GM18505 (cell line): ENCODE results near the gene CHMP4A.
"Not testable (repeated sequence)": the region's sequence is repeated elsewhere in the genome, so short reads cannot be mapped to it uniquely, and the experiment has no call there.

Source experiments
- ATAC-seq: cut with Tn5 transposase; IDR thresholded peaks from one replicate; pipeline ENCODE4 v1.9.1; 2021; ENCODE audit not compliant: unreplicated experiment
- POLR2A ChIP-seq: IDR thresholded peaks from 4 replicates; pipeline ENCODE4 v1.6.1; 2011; ENCODE audit warnings: borderline replicate concordance; ENCODE audit not compliant: insufficient read depth, insufficient read length; ENCODE audit errors: extremely low read depth

The CHMP4A gene

DNA sequence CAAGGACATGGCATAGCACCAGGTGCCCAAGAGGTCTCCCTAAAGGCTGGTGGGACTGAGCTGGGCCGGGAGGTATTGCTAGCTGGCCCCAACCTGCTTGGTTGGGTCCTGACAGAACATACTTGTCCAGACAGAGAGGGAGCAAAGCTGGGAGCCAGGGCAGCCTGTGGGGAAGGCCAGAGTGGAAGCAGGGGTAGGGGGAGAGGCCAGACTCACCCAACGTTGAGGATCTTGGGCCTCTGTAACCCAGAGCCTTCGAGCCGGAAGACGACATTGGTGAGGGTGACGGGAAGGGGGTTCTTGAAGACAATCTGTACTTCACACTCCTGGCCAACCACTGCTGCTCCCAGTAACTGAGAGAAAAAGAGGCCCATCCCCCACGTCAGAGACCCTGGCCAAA lies 40.6 kb upstream of the CHMP4A start:
- no peak for ATAC-seq
- no peak for TF ChIP-seq POLR2A

DNA sequence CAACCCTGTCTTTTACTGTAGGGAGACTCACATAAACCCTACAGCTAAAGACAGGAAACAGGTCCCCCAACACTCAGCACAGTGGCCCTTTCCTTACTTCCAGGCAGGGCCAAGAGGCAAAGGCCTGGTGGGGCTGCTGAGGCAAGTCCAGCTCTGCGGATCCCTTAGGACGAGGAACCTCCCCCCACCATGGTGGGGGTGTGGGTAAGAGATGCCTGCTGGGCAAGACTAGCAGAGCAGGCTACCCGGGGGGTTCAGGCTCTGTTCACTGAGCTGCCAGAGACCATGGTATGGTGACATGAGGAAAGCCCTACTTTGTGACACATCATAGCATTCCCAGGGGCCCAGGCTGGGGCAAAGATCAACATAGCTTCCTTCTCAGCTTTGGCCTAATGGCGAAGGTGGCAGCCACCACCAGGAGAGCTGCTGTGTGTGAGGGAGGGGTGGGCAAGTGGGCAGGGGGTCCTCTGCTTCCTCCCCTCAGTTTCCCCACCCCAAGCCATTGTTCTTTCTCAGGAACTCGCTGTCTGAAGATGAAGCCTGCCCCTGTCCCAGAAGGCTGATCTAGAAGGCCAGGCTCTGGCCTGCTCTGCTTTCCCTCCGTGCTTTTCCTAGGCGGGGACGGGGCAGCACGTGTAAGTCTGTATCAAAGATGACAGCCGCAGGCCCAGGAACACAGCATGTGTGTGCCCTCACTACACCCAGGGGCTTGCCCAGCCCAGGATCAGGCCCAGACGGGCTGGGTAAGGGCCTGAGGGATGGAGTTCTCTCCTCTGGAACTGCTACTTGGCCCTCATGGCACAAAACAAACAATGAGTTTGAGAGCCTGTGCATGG lies 39.2 kb upstream of the CHMP4A start:
- no peak for TF ChIP-seq POLR2A
- ATAC-seq = no peak

DNA sequence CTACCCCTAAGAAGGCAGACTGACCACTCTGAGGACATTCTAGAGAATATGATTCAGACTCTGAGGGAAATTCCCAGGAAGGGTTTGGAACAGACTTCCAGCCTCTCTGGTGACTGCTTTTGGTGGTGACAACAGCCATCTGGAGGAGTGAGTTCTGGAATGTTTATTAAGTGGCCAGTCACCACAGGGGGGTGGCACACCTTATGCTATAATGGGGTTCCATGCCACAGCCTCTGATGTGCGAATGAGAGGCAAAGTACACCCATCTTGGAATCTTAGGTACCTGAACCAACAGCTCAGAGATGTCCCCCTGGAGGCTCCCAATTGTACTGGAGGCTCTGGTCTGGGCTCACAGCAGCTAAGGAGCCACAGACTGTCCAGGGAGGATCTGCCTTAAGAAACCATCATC lies 38.6 kb upstream of the CHMP4A start:
- ATAC-seq = no peak
- no peak for TF ChIP-seq POLR2A

DNA sequence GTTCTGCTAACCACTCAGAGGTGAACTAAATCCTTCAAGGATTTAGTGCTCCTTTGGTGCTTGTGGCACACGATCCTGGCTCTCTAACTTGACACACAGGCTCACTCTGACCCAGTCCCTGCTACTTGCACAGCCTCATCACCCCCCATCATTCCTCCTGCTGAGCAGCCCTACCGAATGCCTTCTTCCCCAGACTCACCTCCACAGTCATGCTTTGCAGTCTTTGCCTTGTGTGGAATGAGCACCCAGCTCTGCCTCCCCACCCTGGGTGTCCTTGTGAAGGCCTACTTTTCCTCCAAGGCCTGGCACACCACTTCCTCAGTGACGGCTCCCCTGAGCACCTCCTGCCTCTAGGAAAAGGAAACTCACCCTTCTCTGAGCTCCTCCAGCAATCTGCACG lies 37.1 kb upstream of the CHMP4A start:
- no peak for TF ChIP-seq POLR2A
- no peak for ATAC-seq

DNA sequence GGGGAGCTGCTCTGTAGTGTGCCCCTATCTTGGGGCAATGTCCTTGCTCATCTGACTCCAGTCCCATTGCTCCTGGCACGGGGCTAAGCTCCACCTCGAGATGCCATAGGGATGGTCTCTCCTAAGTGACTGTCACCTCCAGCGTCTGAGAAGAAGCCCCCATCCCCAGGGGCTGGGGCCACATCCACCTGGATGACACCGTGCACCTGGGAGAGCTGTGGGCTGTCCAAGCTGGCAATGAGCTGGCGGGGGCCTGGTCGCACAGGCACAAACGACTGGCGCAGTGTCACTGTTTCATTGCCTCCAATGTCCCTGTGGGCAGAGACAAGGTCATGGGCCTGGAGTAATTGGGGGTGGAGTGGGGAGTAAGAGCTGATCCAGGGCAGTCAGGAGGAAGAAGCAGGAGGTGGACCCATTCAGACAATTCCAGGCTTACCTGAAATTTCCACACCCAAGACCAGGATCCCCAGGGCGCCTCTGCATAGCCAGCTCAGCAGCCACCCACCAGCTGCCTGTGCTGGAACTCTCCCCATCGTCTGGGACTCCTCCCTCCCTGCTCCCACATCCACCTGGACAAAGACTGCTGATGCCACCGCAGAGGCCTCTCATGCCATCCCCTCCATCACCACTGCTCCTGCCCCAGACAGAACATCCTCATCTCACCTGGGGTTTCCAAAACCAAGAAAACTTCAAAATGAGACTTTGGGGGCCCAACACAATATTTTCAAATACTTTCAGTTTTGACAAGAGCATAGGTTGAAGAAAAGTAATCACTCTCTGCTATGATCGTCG lies 36.1 kb upstream of the CHMP4A start:
- no peak for TF ChIP-seq POLR2A
- ATAC-seq = no peak

DNA sequence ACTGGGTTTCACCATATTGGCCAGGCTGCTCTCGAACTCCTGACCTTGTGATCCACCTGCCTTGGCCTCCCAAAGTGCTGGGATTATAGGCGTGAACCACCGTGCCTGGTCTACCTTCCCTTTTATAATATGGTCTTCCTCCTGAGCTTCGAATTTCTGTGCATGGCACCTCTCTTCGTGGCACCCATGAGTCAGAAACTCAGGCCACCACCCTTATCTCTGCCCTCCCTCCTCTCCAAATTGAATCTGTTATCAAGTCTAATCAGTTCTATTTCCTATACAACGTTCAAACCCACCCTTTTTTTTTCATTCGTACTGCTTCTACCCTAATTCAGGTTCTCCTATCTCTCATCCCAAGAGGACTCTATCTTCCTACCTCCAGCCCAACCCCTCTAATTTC lies 34.1 kb upstream of the CHMP4A start:
- no peak for ATAC-seq
- no peak for TF ChIP-seq POLR2A

DNA sequence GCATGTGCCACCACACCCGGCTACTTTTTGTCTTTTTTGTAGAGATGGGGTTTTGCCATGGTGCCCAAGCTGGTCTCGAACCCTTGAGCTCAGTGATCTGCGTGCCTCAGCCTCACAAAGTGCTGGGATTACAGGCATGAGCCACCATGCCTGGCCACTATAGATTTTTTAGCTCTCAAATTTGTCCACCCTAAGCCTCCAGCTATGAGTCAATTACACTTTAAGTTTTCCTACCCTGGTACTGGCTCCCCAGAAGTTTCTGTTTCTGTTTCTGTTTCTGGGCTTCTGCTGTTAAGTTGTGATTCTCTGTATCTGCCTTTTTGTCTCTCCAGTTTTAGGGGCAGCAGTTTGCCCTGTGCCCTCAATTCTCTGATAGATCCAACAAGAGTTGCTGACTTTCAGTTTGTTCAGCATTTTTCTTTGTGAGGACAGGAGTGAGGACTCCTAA lies 33.5 kb upstream of the CHMP4A start:
- TF ChIP-seq POLR2A = peak; percentile 27
- ATAC-seq = no peak

DNA sequence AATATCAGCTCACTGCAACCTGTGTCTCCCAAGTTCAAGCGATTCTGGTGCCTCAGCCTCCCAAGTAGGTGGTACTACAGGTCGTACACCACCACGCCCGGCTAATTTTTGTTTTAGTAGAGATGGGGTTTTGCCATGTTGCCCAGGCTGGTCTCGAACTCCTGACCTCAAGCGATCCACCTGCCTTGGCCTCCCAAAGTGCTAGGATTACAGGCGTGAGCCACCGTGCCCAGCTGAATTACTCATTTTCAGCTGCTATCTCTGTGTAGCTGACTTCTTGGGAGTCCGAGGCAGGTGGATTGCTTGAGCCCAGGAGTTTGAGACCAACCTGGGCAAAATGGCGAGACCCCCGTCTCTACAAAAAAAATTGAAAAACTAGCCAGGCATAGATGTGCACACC lies 32.1 kb upstream of the CHMP4A start:
- not testable (repeated sequence) for ATAC-seq

DNA sequence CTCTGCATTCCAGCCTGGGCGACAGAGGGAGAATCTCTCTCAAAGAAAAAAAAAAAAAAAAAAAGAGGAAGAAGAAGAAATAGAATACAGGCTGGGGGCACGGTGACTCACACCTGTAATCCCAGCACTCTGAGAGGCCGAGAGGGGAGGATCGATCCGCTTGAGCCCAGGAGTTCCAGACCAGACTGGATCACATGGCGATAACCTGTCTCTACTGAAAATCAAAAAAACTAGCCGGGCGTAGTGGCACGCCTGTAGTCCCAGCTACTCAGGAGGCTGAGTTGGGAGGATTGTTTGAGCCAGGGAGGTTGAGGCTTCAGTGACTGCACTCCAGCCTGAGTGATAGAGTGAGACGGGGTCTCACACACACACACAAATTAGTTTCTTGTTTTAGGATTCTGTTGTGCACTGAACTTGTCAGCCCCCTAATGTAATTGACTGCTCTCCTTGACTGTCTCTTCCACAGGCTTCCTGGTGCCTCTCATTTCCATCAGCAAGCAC lies 30.1 kb upstream of the CHMP4A start:
- TF ChIP-seq POLR2A = no peak
- no peak for ATAC-seq

DNA sequence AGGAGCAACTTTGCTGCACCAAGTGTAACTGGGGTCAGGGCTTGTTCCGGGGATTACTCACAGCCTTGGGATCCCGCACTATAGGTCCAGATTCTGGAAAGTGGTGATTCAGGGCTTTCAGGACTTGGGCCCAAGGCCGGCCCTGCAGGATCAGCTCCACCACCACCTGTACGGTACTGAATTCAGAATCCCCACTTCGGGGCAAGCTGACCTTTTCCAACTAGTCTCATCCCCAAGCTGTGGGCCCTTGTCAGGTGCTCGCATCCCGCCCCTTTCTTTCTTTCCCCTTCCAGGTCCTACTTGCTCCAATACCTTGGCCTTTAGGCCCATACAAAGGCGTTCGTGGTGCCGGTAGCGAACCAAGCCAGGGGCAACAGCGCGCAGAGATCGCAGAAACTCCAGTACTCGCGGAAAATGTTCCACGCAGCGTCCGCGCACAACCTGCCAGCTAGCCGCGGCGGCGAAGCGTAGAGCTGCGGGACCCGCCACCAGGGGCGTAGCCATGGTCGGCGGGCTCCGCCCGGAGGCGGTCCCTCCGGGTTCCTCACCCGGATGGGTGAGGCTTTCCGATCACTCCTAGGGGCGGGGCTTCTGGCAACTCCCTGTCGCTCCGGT lies 28.6 kb upstream of the CHMP4A start:
- ATAC-seq = peak; percentile 77
- no peak for TF ChIP-seq POLR2A

DNA sequence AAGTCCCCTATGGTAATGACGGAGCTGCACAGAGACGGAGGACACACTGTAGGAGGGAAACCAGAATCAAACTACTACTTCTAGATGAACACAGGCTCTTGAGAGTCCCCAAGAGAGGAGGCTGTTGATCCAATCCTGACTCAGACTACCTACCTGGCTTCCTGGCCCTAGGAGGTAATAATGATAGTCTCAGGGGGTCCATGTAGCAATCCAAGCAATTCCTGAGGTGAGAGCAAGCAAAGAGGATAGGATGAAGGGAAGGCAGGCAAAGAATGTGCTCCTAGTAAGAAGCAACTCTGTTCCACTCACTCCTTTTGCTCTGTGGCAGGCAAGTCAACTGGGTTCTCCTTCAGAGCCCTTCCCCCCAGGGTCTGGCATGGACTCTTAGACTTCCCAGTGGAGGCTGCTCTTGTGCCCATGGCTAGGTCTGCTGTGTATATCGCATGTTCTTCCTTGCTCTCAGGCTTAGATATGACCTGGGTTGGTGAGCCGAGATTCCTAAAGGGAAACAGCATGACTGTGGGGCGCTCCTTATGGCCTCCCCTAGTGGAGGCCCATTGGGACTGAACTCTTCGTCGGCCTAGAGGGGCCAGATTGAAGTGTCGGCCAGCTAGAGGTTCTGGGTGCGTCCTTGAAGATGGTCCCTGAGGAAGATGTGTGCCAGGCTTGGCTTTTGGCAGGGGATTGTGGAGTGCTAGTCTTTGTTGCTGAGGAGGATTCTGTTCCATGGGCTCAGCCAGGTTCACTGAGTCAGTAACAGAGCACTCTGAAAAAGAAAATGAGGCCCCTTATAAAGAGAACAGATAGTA lies 27.0 kb upstream of the CHMP4A start:
- no peak for TF ChIP-seq POLR2A
- no peak for ATAC-seq

DNA sequence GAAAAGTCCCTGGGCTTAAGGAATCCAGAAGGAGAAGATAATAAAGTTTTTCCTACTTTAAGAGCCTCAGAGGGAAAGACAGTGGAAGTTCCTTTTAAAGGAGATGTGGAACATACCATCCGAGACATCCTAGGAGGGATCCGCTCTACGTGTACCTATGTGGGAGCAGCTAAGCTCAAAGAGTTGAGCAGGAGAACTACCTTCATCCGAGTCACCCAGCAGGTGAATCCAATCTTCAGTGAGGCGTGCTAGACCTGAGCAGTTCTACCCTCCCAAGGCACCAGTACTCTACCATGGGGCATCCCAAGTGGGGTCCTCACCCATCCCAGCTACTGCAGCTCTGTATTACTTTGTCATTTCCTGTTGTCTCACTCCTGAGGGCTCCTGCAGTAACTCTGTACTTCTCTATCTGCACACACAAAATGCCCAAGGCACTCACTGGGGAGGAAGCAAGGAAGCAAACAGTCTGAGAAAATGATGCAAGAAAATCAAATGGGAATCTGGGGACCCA lies 25.3 kb upstream of the CHMP4A start:
- TF ChIP-seq POLR2A = no peak
- ATAC-seq = no peak

DNA sequence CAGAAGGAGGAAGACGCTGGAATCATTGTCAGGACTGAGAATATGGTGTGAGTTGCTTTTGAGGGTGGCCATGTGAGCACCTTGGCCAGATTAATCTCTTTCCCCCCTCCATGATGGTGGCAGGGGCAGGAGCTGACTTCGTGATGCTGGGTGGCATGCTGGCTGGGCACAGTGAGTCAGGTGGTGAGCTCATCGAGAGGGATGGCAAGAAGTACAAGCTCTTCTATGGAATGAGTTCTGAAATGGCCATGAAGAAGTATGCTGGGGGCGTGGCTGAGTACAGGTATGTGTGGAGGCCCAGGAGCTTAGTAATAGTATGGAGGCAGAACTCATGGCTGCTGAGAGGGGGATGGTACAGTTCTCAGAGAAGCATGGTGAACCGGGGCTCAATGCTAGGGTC lies 24.8 kb upstream of the CHMP4A start:
- ATAC-seq = no peak
- no peak for TF ChIP-seq POLR2A
